NB4 (cell line): Measurements from ENCODE around the gene TP73.

Experiments used
- POLR2A ChIP-seq: IDR thresholded peaks from 2 replicates; pipeline ENCODE4 v1.6.1; 2011; ENCODE audit warnings: mild to moderate bottlenecking; ENCODE audit not compliant: insufficient read length; ENCODE audit errors: extremely low read depth
- TF ChIP-seq, protein P1 (sequence below): IDR thresholded peaks from 2 replicates; pipeline ENCODE4 v1.6.1; 2011; ENCODE audit warnings: low read depth, low read length
- TF ChIP-seq, protein P2 (sequence below): IDR thresholded peaks from one replicate; pipeline ENCODE4 v1.5.1; 2012; ENCODE audit warnings: low read depth, low read length

DNA sequence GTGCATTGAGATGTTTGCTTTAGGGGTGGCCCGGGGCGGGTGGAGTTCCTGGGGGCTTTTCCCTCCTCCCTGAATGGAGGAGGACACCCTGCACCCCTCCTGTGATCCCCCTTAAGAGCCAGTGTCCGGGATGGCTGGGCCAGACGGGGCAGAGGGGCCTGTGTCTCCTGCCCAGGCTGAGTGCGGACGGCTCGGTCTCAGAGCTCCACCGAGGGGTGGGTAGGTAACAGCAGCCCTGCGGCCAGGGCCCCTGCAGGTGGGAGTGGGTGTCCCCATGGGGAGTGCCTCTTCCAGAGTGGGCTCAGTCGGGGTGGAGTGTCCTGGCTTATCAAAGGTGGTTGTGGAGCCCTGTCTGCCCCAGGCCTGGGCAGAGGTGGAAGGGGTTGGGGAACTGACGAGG lies 23.1 kb downstream of the TP73 start:
- TF ChIP-seq, protein P1, sequence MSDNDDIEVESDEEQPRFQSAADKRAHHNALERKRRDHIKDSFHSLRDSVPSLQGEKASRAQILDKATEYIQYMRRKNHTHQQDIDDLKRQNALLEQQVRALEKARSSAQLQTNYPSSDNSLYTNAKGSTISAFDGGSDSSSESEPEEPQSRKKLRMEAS = no peak
- TF ChIP-seq, protein P2, sequence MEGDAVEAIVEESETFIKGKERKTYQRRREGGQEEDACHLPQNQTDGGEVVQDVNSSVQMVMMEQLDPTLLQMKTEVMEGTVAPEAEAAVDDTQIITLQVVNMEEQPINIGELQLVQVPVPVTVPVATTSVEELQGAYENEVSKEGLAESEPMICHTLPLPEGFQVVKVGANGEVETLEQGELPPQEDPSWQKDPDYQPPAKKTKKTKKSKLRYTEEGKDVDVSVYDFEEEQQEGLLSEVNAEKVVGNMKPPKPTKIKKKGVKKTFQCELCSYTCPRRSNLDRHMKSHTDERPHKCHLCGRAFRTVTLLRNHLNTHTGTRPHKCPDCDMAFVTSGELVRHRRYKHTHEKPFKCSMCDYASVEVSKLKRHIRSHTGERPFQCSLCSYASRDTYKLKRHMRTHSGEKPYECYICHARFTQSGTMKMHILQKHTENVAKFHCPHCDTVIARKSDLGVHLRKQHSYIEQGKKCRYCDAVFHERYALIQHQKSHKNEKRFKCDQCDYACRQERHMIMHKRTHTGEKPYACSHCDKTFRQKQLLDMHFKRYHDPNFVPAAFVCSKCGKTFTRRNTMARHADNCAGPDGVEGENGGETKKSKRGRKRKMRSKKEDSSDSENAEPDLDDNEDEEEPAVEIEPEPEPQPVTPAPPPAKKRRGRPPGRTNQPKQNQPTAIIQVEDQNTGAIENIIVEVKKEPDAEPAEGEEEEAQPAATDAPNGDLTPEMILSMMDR = no peak
- no peak for TF ChIP-seq POLR2A
